ENCODE data around the gene ARL4C.

ARL4C gene

GRCh38 chr2:234500394-234501006 lies 3.6 kb upstream of the ARL4C start:
- peak; percentile 61 for DNase-seq (ENCODE audit: low spot score)

GRCh38 chr2:234497594-234498235 lies 834 bp upstream of the ARL4C start:
- no peak for DNase-seq (ENCODE audit: low spot score)

- DNase-seq (ENCODE audit: low spot score) = no peak
Measured at GRCh38 chr2:234496055-234496834, 636 bp downstream of the ARL4C start.

GRCh38 chr2:234495251-234496054 lies 1.4 kb downstream of the ARL4C start:
- DNase-seq (ENCODE audit: low spot score) = no peak

- no peak for DNase-seq (ENCODE audit: low spot score)
Measured at GRCh38 chr2:234494361-234495250, 2.3 kb downstream of the ARL4C start.

- DNase-seq (ENCODE audit: low spot score) = no peak
Measured at GRCh38 chr2:234493796-234494195, 3.1 kb downstream of the ARL4C start.

GRCh38 chr2:234492717-234493485 lies 4.0 kb downstream of the ARL4C start:
- no peak for DNase-seq (ENCODE audit: low spot score)

- DNase-seq (ENCODE audit: low spot score) = no peak
Measured at GRCh38 chr2:234491897-234492296, 5.0 kb downstream of the ARL4C start.

GRCh38 chr2:234491281-234491680 lies 5.6 kb downstream of the ARL4C start:
- DNase-seq (ENCODE audit: low spot score) = no peak

- DNase-seq (ENCODE audit: low spot score) = no peak
Measured at GRCh38 chr2:234490271-234491091, 6.4 kb downstream of the ARL4C start.

GRCh38 chr2:234488913-234489451 lies 7.9 kb downstream of the ARL4C start:
- no peak for DNase-seq (ENCODE audit: low spot score)

- DNase-seq (ENCODE audit: low spot score) = no peak
Measured at GRCh38 chr2:234488486-234488885, 8.4 kb downstream of the ARL4C start.

GRCh38 chr2:234487356-234487755 lies 9.5 kb downstream of the ARL4C start:
- DNase-seq (ENCODE audit: low spot score) = no peak

- no peak for DNase-seq (ENCODE audit: low spot score)
Measured at GRCh38 chr2:234483568-234484251, 13.2 kb downstream of the ARL4C start.

- no peak for DNase-seq (ENCODE audit: low spot score)
Measured at GRCh38 chr2:234481301-234481700, 15.6 kb downstream of the ARL4C start.

- no peak for DNase-seq (ENCODE audit: low spot score)
Measured at GRCh38 chr2:234480337-234480736, 16.5 kb downstream of the ARL4C start.

GRCh38 chr2:234479465-234479864 lies 17.4 kb downstream of the ARL4C start:
- no peak for DNase-seq (ENCODE audit: low spot score)

GRCh38 chr2:234478121-234478858 lies 18.6 kb downstream of the ARL4C start:
- no peak for DNase-seq (ENCODE audit: low spot score)
